KMS-11 (cell line): ENCODE measurements around the gene NHERF2.

ENCODE experiments used
- H2AFZ ChIP-seq: fragments of 200-600 bp; sonication (generic); 2 replicates; pipeline ENCODE4 v1.6.1; 2016; ENCODE audit warnings: antibody characterized with exemption, mixed run types, low read depth
- H3K27ac ChIP-seq: fragments of 200-600 bp; sonication (generic); 2 replicates; pipeline ENCODE4 v1.6.1; 2016; ENCODE audit warnings: mild to moderate bottlenecking, mixed run types
- H3K27me3 ChIP-seq: fragments of 200-600 bp; sonication (generic); 2 replicates; pipeline ENCODE4 v1.6.1; 2017; ENCODE audit warnings: mild to moderate bottlenecking, low read depth, mixed run types, moderate library complexity; ENCODE audit not compliant: insufficient read depth
- H3K36me3 ChIP-seq: fragments of 200-600 bp; sonication (generic); 2 replicates; pipeline ENCODE4 v1.6.1; 2017; ENCODE audit warnings: mild to moderate bottlenecking, mixed run types; ENCODE audit not compliant: insufficient read depth
- H3K4me1 ChIP-seq: fragments of 200-600 bp; sonication (generic); 2 replicates; pipeline ENCODE4 v1.6.1; 2016; ENCODE audit warnings: mild to moderate bottlenecking, low read depth, mixed run types; ENCODE audit not compliant: poor library complexity, severe bottlenecking
- H3K4me2 ChIP-seq: fragments of 200-600 bp; sonication (generic); 2 replicates; pipeline ENCODE4 v1.7.0; 2016; ENCODE audit warnings: mild to moderate bottlenecking, mixed run types
- H3K4me3 ChIP-seq: fragments of 200-600 bp; sonication (generic); IDR thresholded peaks from 2 replicates; pipeline ENCODE4 v1.6.1; 2017; ENCODE audit warnings: low read depth, low read length, mixed read lengths; ENCODE audit not compliant: insufficient read depth
- H3K79me2 ChIP-seq: fragments of 200-600 bp; sonication (generic); 2 replicates; pipeline ENCODE4 v1.6.1; 2016; ENCODE audit warnings: low read depth, mixed run types; ENCODE audit not compliant: insufficient read depth
- H3K9ac ChIP-seq: fragments of 200-600 bp; sonication (generic); 2 replicates; pipeline ENCODE4 v1.6.1; 2016; ENCODE audit warnings: mild to moderate bottlenecking, mixed run types
- H4K20me1 ChIP-seq: fragments of 200-600 bp; sonication (generic); 2 replicates; pipeline ENCODE4 v1.6.1; 2016; ENCODE audit warnings: mild to moderate bottlenecking, mixed run types; ENCODE audit not compliant: insufficient read depth
- CTCF ChIP-seq: fragments of 200-600 bp; sonication (generic); conservative IDR thresholded peaks from 2 replicates; pipeline ENCODE4 v1.6.1; 2017; ENCODE audit warnings: low read depth, mild to moderate bottlenecking, antibody characterized with exemption, low read length, moderate library complexity, mixed read lengths

The NHERF2 gene

GRCh38 chr16:2013527-2013926 lies 13.2 kb upstream of the NHERF2 start:
- Histone ChIP-seq H3K4me2 (no peak overlapping the region), H3K36me3 (no peaks in the 10 kb centered on the region), H3K27ac (no peak overlapping the region), H3K79me2 (peaks cover 9% of the 10 kb centered on the region), H3K9ac (no peak overlapping the region), H3K4me3 (no peak overlapping the region), H3K27me3 (no peaks in the 10 kb centered on the region), H4K20me1 (0 out of 2 replicates have a peak, but pooled peaks cover under 1% of the 10 kb centered on the region), H2AFZ (no peak overlapping the region), H3K4me1 (peaks cover 5% of the 10 kb centered on the region)
- TF ChIP-seq CTCF = no peak

GRCh38 chr16:2015117-2015946 lies 11.4 kb upstream of the NHERF2 start:
- no peak for TF ChIP-seq CTCF
- Histone ChIP-seq H3K36me3 (no peaks in the 10 kb centered on the region), H2AFZ (no peak overlapping the region), H3K27ac (no peak overlapping the region), H3K4me2 (no peak overlapping the region), H3K4me1 (peaks cover 5% of the 10 kb centered on the region), H3K27me3 (no peaks in the 10 kb centered on the region; the same call in 1 of the 2 replicates), H3K79me2 (no peaks in the 10 kb centered on the region), H3K9ac (no peak overlapping the region), H4K20me1 (no peaks in the 10 kb centered on the region), H3K4me3 (no peak overlapping the region)

GRCh38 chr16:2015947-2016208 lies 10.8 kb upstream of the NHERF2 start:
- Histone ChIP-seq H3K27ac (no peak overlapping the region), H2AFZ (no peak overlapping the region), H3K4me3 (no peak overlapping the region), H3K36me3 (no peaks in the 10 kb centered on the region), H3K27me3 (peaks cover 1% of the 10 kb centered on the region; the same call in 1 of the 2 replicates), H3K4me2 (no peak overlapping the region), H3K4me1 (no peaks in the 10 kb centered on the region), H3K79me2 (no peaks in the 10 kb centered on the region), H4K20me1 (no peaks in the 10 kb centered on the region), H3K9ac (no peak overlapping the region)
- TF ChIP-seq CTCF = no peak

GRCh38 chr16:2016407-2016922 lies 10.2 kb upstream of the NHERF2 start:
- H3K27me3 ChIP-seq = peaks cover 7% of the 10 kb centered on the region; the same call in 1 of the 2 replicates
- no peak overlapping the region for H2AFZ ChIP-seq
- H3K4me3 ChIP-seq = no peak overlapping the region
- H3K27ac ChIP-seq = no peak overlapping the region
- H3K4me2 ChIP-seq = no peak overlapping the region
- TF ChIP-seq CTCF = peak; percentile 51
- no peaks in the 10 kb centered on the region for H4K20me1 ChIP-seq
- no peaks in the 10 kb centered on the region for H3K36me3 ChIP-seq
- H3K79me2 ChIP-seq = no peaks in the 10 kb centered on the region
- no peak overlapping the region for H3K9ac ChIP-seq
- H3K4me1 ChIP-seq = no peaks in the 10 kb centered on the region
